NCI-H1092 (cell line): ENCODE data around the gene WASHC3.
"Not testable (repeated sequence)": the region's sequence is repeated elsewhere in the genome, so short reads cannot be mapped to it uniquely, and the experiment has no call there.

Source experiments
- DNase-seq: peaks from one replicate; lab custom pipeline; 2025; lab: John Stamatoyannopoulos, UW

Gene WASHC3

DNA sequence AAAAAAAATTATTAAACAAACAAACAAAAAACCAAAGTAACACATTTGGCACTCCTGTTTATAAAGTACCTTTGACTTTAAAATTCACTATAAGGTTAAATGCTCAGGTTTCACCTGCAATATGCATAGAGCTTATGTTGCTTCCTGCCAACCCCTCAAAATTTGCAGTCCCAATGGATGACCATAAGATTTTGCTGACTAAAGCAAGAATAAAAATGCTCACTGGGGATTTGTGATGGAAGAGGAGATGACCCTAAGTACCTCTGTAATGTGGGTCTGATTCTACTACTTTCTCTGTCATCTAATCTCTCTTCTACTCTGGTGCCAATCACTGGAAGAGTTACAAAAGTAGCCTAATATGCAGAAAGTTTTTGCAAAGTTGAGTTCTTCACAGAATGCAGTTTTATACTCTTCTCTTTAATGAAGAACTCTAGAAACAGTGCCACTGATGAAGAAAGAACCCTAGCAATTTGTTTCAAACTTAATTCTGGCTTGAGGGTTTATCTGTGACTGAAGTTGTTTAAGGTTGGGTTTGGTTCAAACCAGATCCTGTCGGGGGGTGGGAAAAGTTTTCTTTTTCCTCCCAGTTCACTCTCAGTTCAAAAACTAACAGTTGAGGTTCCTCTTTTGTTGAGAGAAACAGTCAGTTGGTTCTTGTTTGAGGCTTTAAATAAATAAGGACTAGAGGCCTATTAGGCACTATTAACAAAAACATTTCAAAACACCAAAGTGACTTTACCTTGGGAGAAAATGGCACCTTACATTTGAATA lies 10.9 kb downstream of the WASHC3 start:
- no peak for DNase-seq

GRCh38 chr12:102043928-102044327 lies 17.9 kb downstream of the WASHC3 start:
- no peak for DNase-seq

- no peak for DNase-seq
These were observed 27.6 kb downstream of the WASHC3 start for GRCh38 chr12:102033991-102034745.

DNA sequence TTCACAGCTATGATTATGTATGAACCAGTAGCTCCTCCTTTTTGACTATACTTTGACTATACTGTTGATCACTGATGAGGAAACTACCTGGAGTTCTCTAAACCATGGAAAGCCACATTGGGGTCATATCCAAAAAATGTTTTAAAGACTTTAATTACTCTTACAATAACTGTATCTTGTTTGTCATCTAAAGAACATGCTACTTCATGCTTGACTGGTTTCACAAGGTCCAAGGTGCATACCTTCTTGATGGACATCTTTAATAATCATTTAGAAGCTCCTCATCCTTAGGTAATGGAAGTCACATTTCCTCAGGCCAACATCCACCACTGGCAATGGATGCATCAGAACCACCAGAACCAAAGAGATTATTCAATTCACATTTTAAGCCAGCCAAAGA lies 29.9 kb downstream of the WASHC3 start:
- DNase-seq, result no peak

GRCh38 chr12:102029141-102029540 lies 32.6 kb downstream of the WASHC3 start:
- DNase-seq, result no peak

- no peak for DNase-seq
These were observed 35.1 kb downstream of the WASHC3 start for GRCh38 chr12:102026728-102027127.

DNA sequence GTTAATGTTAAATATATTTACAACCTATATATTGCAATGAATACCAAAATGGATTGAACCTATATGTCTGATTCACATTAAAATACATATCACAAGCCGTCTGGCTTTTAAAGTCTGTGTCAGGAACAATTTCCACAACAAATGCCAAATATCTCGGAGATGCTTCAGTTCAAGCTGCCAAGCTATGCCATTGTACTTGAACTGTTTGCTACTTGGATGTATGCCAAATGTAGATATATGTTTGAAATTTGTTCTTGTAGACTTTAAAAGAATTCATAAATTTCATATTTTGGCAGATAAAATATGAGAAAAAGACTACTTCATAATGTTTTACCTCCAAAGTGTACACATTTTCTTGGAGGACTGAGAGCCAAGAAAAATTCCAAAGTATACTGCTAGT lies 37.0 kb downstream of the WASHC3 start:
- no peak for DNase-seq

DNA sequence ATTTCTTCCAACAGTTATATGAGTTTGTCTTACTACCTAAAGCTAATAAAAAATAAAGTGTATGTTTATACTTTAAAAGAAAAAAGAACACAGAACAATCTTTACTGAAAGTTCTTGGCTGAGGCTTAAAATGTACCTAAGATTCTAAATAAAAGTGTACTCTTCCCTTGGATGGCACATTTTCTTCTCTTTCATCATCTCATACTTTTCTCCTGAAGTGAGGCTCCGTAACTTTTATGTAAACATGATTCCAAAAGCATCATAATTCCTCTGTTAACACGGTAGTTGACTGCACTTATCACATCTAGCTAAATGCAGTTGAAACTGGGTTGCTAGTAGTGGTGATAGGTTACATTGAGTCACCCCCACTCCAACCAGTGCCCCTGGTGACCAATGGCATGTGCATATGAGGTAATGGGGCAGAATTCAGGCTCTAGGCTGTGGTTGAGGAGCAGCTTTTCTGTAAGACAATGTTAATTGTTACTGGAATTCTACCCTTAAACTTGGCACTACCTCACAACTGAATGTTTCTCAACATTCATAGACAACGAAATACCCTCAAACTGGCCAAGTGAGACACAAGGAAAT lies 38.4 kb downstream of the WASHC3 start:
- DNase-seq, result no peak

DNA sequence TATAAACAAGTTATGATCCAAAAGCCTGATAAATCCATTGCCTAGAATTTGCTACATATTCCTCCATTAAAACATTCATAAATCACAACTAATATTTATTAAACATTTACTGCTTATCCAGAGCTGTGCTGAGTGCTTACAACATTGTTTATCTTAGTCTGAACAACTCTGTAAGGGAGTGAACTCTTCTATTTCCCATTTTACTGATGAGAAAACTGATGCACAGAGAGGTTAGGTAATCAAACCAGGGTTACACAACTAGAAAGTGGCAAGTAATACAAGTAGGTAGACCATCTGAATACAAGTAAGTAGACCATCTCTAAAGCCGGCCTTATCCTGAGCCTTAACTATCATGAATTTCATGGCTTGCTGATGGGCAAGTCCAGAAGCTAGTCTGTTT lies 39.5 kb downstream of the WASHC3 start:
- no peak for DNase-seq

DNA sequence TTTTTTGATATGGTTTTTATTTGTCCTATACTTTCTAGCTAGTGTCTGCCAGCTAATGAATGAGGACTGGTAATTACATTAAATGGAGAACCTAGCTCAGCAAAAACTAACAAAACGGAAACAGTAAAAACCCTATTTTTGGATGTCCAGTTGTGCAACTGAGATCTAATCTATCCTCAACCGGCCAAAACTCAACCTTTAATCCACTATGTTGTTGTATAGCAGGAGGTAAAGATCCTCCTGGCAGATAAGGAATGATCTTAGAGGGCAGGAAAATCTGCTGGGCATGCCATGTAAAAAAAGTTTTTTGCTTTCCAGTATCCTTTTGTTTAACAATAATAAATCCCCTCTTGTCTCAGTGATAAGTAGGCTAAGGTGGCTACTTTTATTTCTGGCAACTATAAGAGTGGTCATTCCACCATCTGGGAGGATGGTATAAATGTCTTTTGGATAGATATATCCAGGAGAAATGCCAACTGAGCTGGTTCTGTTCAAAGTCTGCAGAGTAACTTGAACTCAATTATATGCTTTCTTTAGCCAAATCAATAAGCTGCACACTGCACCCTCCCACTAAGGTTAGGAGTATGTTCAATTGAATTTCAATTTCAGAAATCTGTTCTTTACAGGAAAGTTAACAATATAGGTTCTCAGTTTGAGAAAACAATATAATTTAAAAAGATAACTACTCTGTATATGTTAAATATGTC lies 40.1 kb downstream of the WASHC3 start:
- no peak for DNase-seq

- DNase-seq, result not testable (repeated sequence)
These were observed 43.2 kb downstream of the WASHC3 start for GRCh38 chr12:102018607-102019006.

DNA sequence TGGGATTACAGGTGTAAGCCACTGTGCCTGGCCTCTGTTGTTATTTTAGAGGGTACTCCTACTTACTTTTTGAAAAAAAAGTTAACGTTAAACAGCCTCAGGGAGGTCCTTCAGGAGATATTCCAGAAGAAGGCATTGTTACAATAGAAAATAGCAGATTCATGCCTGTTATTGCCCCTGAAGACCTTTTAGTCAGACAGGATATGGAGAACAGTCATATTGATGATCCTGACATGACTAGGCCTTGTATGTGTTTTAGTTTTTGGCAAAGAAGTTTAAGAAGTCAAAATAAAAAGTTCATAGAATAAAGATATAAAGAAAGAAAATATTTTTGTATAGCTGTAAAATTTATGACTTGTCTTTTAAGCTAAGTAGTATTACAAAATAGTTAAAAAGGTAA lies 45.3 kb downstream of the WASHC3 start:
- DNase-seq, result no peak

GRCh38 chr12:102010265-102010994 lies 51.4 kb downstream of the WASHC3 start:
- DNase-seq, result no peak

- no peak for DNase-seq
These were observed 52.0 kb downstream of the WASHC3 start for GRCh38 chr12:102009796-102010195.

- no peak for DNase-seq
These were observed 53.1 kb downstream of the WASHC3 start for GRCh38 chr12:102008615-102009126.

DNA sequence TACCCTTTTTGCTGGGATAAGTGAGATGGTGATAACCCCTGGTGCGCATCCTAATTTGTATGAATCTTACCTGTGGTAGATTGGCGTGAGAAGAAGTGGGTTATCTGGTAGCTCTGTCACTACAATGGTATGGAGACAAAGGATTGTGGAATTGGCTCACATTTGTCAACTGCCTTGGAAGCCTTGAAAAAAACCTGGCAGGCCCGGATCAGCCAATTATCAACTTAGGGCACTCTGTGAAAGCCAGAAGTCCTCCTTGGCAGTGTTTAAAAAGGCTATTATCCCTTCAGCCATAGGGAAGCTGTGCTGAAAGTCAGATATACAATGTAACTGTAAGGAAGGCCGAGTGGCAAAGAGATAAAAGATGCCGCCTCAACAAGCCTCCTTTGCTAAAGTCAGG lies 56.5 kb downstream of the WASHC3 start:
- no peak for DNase-seq

DNA sequence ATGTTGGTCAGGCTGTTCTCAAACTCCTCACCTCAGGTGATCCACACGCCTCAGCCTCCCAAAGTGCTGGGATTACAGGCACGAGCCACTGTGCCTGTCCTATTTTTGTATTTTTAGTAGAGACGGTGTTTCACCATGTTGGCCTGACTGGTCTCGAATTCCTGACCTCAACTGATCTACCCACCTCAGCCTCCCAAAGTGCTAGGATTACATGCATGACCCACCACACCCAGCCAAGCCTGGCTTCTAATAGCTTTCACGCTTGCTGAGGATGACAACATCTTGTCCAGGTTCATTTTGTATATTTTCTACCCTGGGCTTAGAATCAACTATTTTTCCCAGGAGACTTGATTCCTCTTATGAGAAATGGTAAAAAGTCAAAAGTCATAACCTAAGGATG lies 64.7 kb downstream of the WASHC3 start:
- DNase-seq, result no peak

- DNase-seq, result no peak
These were observed 66.1 kb downstream of the WASHC3 start for GRCh38 chr12:101995684-101996083.

DNA sequence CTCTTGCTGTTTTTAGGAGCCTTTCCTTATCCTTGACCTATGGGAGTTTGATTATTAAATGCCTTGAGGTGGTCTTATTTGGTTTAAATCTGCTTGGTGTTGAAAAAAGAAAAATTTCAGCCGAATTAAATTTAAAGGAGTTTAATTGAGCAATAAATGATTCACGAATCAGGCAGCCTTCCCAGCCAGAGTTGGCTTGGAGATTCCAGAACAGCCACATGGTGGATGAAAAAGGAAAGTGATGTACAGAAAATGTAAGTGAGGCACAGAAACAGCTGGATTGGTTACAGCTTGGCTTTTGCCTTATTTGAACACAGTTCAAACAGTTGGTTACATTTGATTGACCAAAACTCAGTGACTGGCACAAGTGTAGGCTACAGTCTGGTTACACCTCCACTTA lies 69.7 kb downstream of the WASHC3 start:
- no peak for DNase-seq

DNA sequence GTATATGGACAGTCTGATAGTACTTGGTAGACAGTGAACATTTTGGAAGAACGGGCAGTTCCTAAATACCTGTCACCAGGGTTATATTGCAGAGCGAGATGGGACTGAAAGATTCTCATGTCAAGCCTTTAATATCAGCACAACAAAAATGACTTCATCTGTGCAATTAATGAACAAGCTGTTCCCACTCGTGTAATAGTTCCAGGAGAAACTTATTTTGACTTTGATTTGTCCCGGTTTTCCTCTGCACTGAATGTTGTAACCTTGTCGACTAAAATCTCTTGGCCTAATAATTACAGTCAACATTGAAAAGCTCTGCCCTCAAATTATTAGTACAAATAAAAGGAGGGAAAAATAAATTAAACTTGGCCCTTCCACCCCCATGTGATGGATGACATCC lies 79.5 kb downstream of the WASHC3 start:
- no peak for DNase-seq

GRCh38 chr12:101981868-101982267 lies 79.9 kb downstream of the WASHC3 start:
- no peak for DNase-seq

GRCh38 chr12:101968770-101969169 lies 93.0 kb downstream of the WASHC3 start:
- no peak for DNase-seq
